Gastroesophageal sphincter (tissue), 3 donors: ENCODE measurements around the gene WAS.
"Not testable (repeated sequence)": the region's sequence is repeated elsewhere in the genome, so short reads cannot be mapped to it uniquely, and the experiment has no call there.

ENCODE experiments used
- CTCF ChIP-seq, 4 experiments: fragments of 200-600 bp in 2 of 4; fragments of 450-650 bp in 2 of 4; sonication (generic) in 1 of 4; IDR thresholded peaks; one replicate each; pipeline ENCODE4 v1.5.1; 2017 to 2019; ENCODE audit warnings: antibody characterized with exemption in 4 of 4, mild to moderate bottlenecking in 2 of 4, moderate library complexity in 2 of 4
- POLR2A ChIP-seq, 2 donors: fragments of 450-650 bp; IDR thresholded peaks; one replicate each; pipeline ENCODE4 v1.6.1; 2017; ENCODE audit warnings: antibody characterized with exemption in 2 of 2, mild to moderate bottlenecking in 2 of 2, moderate library complexity in 1 of 2
- POLR2AphosphoS5 ChIP-seq: sonication (generic); formaldehyde crosslinking; IDR thresholded peaks from one replicate; pipeline ENCODE4 v1.6.1; 2017; ENCODE audit warnings: antibody characterized with exemption

GRCh38 chrX:48680467-48680866 lies 3.1 kb upstream of the WAS start:
- not testable (repeated sequence) for TF ChIP-seq CTCF (IDR thresholded peaks at IDR 0.05); POLR2A (IDR thresholded peaks at IDR 0.05); POLR2AphosphoS5
